HUES64 (cell line): ENCODE results near the gene BICD2.
A peak's percentile ranks its signal among the peaks of the same experiment; 100 is the strongest.

Experiments
- H3K27ac ChIP-seq: 2 replicates; pipeline ENCODE4 v1.7.0; 2013; ENCODE audit warnings: low read depth, low read length, inconsistent platforms
- H3K27me3 ChIP-seq: 2 replicates; pipeline ENCODE4 v1.6.1; 2013; ENCODE audit warnings: mild to moderate bottlenecking, low read length; ENCODE audit not compliant: insufficient read depth
- H3K36me3 ChIP-seq: 2 replicates; pipeline ENCODE4 v1.6.1; 2013; ENCODE audit warnings: mild to moderate bottlenecking, low read length; ENCODE audit not compliant: insufficient read depth
- H3K4me1 ChIP-seq: 2 replicates; pipeline ENCODE4 v1.6.1; 2013; ENCODE audit warnings: mild to moderate bottlenecking, low read length, moderate library complexity; ENCODE audit not compliant: insufficient read depth
- H3K4me3 ChIP-seq: 2 replicates; pipeline ENCODE4 v1.5.1; 2013; ENCODE audit warnings: mild to moderate bottlenecking, low read length, moderate library complexity
- H3K9ac ChIP-seq: 2 replicates; pipeline ENCODE4 v1.6.1; 2013; ENCODE audit warnings: mild to moderate bottlenecking, low read depth, low read length
- H3K9me3 ChIP-seq: 2 replicates; pipeline ENCODE4 v1.6.1; 2013; ENCODE audit warnings: low read depth, low read length; ENCODE audit not compliant: insufficient read depth
- WGBS: fragments of 150-250, 120-280 bp; methylation state at CpG from one replicate; pipeline ENCODE4 v1.1.7; 2013; ENCODE audit warnings: missing lambda C conversion rate; 5-methylcytosine and 5-hydroxymethylcytosine counted together

The BICD2 gene

GRCh38 chr9:92707530-92707929 lies 57.1 kb downstream of the BICD2 start:
- H3K27me3 ChIP-seq, result no peaks in the 10 kb centered on the region
- H3K36me3 ChIP-seq, result peaks cover 22% of the 10 kb centered on the region
- no peak overlapping the region for H3K4me3 ChIP-seq
- H3K4me1 ChIP-seq, result no peaks in the 10 kb centered on the region
- no peak overlapping the region for H3K27ac ChIP-seq
- H3K9me3 ChIP-seq, result no peaks in the 10 kb centered on the region
- H3K9ac ChIP-seq, result no peak overlapping the region

GRCh38 chr9:92706218-92706940 lies 58.3 kb downstream of the BICD2 start:
- H3K36me3 ChIP-seq, result peaks cover 12% of the 10 kb centered on the region; the same call in 1 of the 2 replicates
- H3K4me3 ChIP-seq, result no peak overlapping the region
- no peak overlapping the region for H3K27ac ChIP-seq
- 64% methylated on average over 3 of the region's 3 CpGs for WGBS
- no peak overlapping the region for H3K9ac ChIP-seq
- H3K9me3 ChIP-seq, result no peaks in the 10 kb centered on the region
- H3K27me3 ChIP-seq, result no peaks in the 10 kb centered on the region
- H3K4me1 ChIP-seq, result no peaks in the 10 kb centered on the region

DNA sequence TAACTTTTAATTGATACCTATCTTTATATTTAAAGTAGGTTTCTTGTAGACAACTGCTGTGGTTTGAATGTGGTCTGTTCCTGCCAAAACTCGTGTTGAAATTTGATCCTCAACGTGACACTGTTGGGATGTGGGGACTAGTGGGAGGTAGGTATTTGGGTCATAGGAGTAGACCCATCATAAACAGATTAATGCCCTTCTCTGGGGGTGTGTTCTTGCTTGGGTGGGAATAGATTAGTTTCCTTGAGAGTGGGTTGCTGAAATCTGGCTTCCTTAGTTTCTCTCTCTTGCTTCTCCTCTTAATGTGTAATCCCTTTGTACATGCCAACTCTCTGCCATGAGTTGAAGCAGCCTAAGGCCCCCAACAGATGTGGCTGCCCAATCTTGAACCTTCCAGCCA lies 60.1 kb downstream of the BICD2 start:
- H3K4me1 ChIP-seq, result no peaks in the 10 kb centered on the region
- no peak overlapping the region for H3K27ac ChIP-seq
- no peak overlapping the region for H3K9ac ChIP-seq
- H3K27me3 ChIP-seq, result no peaks in the 10 kb centered on the region
- no peaks in the 10 kb centered on the region for H3K9me3 ChIP-seq
- H3K36me3 ChIP-seq, result 0 out of 2 replicates have a peak, but pooled peaks cover under 1% of the 10 kb centered on the region
- H3K4me3 ChIP-seq, result no peak overlapping the region
- WGBS, result 81% methylated on average over 2 of the region's 2 CpGs

DNA sequence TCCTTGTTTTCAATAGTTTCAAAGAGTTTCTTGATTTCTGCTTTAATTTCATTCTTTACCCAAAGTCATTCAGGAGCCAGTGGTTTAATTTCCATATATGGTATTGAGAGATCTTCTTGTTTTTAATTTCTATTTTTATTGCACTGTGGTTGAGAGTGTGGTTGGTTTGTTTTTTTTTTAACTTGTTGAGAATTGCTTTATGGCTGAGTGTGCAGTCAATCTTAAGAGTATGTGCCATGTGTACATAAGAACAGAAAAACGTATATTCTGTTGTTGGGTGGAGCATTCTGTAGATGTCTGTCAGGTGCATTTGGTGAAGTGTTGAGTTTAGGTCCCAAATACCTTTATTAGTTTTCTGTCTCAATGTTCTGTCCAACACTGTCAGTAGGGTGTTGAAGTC lies 68.0 kb downstream of the BICD2 start:
- no peaks in the 10 kb centered on the region; the same call in 1 of the 2 replicates for H3K9me3 ChIP-seq
- H3K27ac ChIP-seq, result no peak overlapping the region
- no peaks in the 10 kb centered on the region for H3K27me3 ChIP-seq

DNA sequence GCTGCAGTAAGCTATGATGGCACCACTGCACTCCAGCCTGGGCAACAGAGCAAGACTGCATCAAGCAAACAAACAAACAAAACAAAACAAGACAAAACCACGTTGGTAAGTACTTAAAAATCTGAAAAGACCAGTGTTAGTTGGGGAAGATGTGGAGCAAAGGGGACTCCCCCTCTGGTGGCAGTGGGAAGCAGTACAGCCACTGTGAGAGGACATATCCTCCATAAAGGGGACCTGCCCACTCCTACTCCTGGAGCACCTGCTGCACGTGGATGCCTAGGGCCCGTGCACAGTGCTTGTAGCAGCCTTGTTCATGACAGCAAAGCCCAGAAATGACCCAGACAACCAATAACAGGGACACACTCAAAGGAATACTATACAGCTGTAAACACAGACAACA lies 77.7 kb downstream of the BICD2 start:
- Histone ChIP-seq H3K27ac (no peak overlapping the region), H3K27me3 (no peaks in the 10 kb centered on the region), H3K4me1 (no peaks in the 10 kb centered on the region), H3K9me3 (peaks cover 3% of the 10 kb centered on the region; the same call in 1 of the 2 replicates), H3K36me3 (no peaks in the 10 kb centered on the region), H3K9ac (no peak overlapping the region), H3K4me3 (no peak overlapping the region)
- whole genome bisulfite sequencing, result 81% methylated on average over 3 of the region's 3 CpGs

More for the DNA sequence above, 68.0 kb downstream of the BICD2 start:
- Histone ChIP-seq H3K9ac (no peak overlapping the region), H3K4me1 (no peaks in the 10 kb centered on the region), H3K4me3 (no peak overlapping the region), H3K36me3 (no peaks in the 10 kb centered on the region)
- WGBS, result 83% methylated on average over 1 of the region's 1 CpG

- WGBS, result 77% methylated on average over 5 of the region's 5 CpGs
- Histone ChIP-seq H3K9me3 (no peaks in the 10 kb centered on the region), H3K27ac (no peak overlapping the region), H3K36me3 (no peaks in the 10 kb centered on the region), H3K27me3 (no peaks in the 10 kb centered on the region), H3K9ac (no peak overlapping the region), H3K4me1 (no peaks in the 10 kb centered on the region), H3K4me3 (no peak overlapping the region)
These were observed 79.6 kb downstream of the BICD2 start for GRCh38 chr9:92685022-92685421.

DNA sequence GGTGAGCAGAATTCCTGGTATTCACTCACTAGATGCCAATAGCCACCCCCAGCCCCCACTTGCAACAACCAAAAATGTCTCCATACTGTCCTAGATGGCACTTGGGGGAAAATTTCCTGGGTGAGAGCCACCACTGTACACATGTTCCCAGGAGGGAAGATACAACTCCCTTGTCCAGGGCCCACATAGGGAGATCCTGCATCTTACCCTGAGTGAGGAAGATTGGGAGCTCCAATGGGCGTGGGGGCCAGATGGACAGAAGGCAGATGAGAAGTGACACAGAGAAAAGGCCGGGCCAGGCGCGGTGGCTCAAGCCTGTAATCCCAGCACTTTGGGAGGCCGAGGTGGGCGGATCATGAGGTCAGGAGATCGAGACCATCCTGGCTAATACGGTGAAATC lies 82.4 kb downstream of the BICD2 start:
- no peak overlapping the region for H3K9ac ChIP-seq

GRCh38 chr9:92680166-92681119 lies 84.2 kb downstream of the BICD2 start:
- Histone ChIP-seq H3K9me3 (no peaks in the 10 kb centered on the region), H3K27ac (no peak overlapping the region), H3K4me3 (no peak overlapping the region), H3K4me1 (peaks cover 7% of the 10 kb centered on the region), H3K9ac (no peak overlapping the region; the same call in 1 of the 2 replicates), H3K36me3 (no peaks in the 10 kb centered on the region), H3K27me3 (no peaks in the 10 kb centered on the region)
- 94% methylated on average over 11 of the region's 12 CpGs for WGBS

More for the DNA sequence above, 82.4 kb downstream of the BICD2 start:
- Histone ChIP-seq H3K9me3 (no peaks in the 10 kb centered on the region), H3K36me3 (no peaks in the 10 kb centered on the region), H3K27ac (no peak overlapping the region), H3K4me1 (peaks cover 7% of the 10 kb centered on the region), H3K4me3 (no peak overlapping the region), H3K27me3 (no peaks in the 10 kb centered on the region)
- WGBS, result 95% methylated on average over 8 of the region's 8 CpGs

- no peak overlapping the region for H3K4me3 ChIP-seq
These were observed 85.0 kb downstream of the BICD2 start for GRCh38 chr9:92679413-92680165.

DNA sequence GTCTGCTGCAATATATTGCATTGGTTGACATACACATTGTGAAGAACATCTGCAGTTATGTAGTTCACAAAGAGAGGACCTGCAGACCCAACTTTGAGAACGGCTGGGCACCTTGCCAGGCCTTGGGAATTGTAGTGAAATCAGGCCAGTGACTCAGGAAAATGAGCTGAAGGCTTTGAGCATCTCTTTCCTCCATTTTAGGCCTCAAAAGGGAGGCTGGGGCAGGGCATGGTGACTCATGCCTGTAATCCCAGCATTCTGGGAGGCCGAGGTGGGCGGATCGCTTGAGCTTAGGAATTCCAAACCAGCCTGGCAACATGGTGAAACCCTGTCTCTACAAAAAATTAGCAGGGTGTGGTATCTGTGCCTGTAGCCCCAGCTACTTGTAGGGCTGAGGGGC lies 93.3 kb downstream of the BICD2 start:
- H3K9ac ChIP-seq, result no peak overlapping the region
- no peaks in the 10 kb centered on the region for H3K9me3 ChIP-seq
- no peak overlapping the region for H3K27ac ChIP-seq
- peaks cover 3% of the 10 kb centered on the region; the same call in 1 of the 2 replicates for H3K36me3 ChIP-seq
- H3K4me1 ChIP-seq, result peaks cover 6% of the 10 kb centered on the region; the same call in 1 of the 2 replicates
- no peaks in the 10 kb centered on the region for H3K27me3 ChIP-seq
- peak overlapping the region; percentile 99 for H3K4me3 ChIP-seq
- WGBS, result 94% methylated on average over 4 of the region's 4 CpGs

More at GRCh38 chr9:92679413-92680165, 85.0 kb downstream of the BICD2 start:
- WGBS, result 66% methylated on average over 12 of the region's 14 CpGs
- Histone ChIP-seq H3K27me3 (no peaks in the 10 kb centered on the region), H3K27ac (no peak overlapping the region), H3K4me1 (peaks cover 7% of the 10 kb centered on the region), H3K36me3 (no peaks in the 10 kb centered on the region), H3K9ac (no peak overlapping the region), H3K9me3 (no peaks in the 10 kb centered on the region)
